ENCODE data around the gene KCTD3.

Gene KCTD3

GRCh38 chr1:215645182-215645581, 78.1 kb downstream of the KCTD3 start:
- DNase-seq: no peak
- in situ Hi-C loops (cut with MboI; ENCODE audit: low pct_unique_long_range_greater_than_20kb, low sequenced_read_pairs): no loop called here

- in situ Hi-C loops (cut with MboI; ENCODE audit: low pct_unique_long_range_greater_than_20kb, low sequenced_read_pairs): no loop called here
- no peak for DNase-seq
Observed at GRCh38 chr1:215645861-215646260, 78.8 kb downstream of the KCTD3 start.

GRCh38 chr1:215647738-215648137, 80.6 kb downstream of the KCTD3 start:
- DNase-seq: no peak
- in situ Hi-C loops (cut with MboI; ENCODE audit: low pct_unique_long_range_greater_than_20kb, low sequenced_read_pairs): no loop called here

- no peak for DNase-seq
- in situ Hi-C loops (cut with MboI; ENCODE audit: low pct_unique_long_range_greater_than_20kb, low sequenced_read_pairs): no loop called here
Observed at GRCh38 chr1:215648957-215649356, 81.9 kb downstream of the KCTD3 start.

GRCh38 chr1:215650446-215651149, 83.5 kb downstream of the KCTD3 start:
- DNase-seq: no peak
- in situ Hi-C loops (cut with MboI; ENCODE audit: low pct_unique_long_range_greater_than_20kb, low sequenced_read_pairs): no loop called here

GRCh38 chr1:215651867-215652266, 84.8 kb downstream of the KCTD3 start:
- DNase-seq: no peak
- in situ Hi-C loops (cut with MboI; ENCODE audit: low pct_unique_long_range_greater_than_20kb, low sequenced_read_pairs): no loop called here

GRCh38 chr1:215652371-215652770, 85.3 kb downstream of the KCTD3 start:
- in situ Hi-C loops (cut with MboI; ENCODE audit: low pct_unique_long_range_greater_than_20kb, low sequenced_read_pairs): no loop called here
- DNase-seq: no peak

GRCh38 chr1:215657047-215657446, 89.9 kb downstream of the KCTD3 start:
- in situ Hi-C loops (cut with MboI; ENCODE audit: low pct_unique_long_range_greater_than_20kb, low sequenced_read_pairs): no loop called here
- DNase-seq: no peak

GRCh38 chr1:215660259-215660658, 93.2 kb downstream of the KCTD3 start:
- DNase-seq: no peak
- in situ Hi-C loops (cut with MboI; ENCODE audit: low pct_unique_long_range_greater_than_20kb, low sequenced_read_pairs): no loop called here

GRCh38 chr1:215661033-215661432, 93.9 kb downstream of the KCTD3 start:
- no peak for DNase-seq
- in situ Hi-C loops (cut with MboI; ENCODE audit: low pct_unique_long_range_greater_than_20kb, low sequenced_read_pairs): no loop called here

- in situ Hi-C loops (cut with MboI; ENCODE audit: low pct_unique_long_range_greater_than_20kb, low sequenced_read_pairs): no loop called here
- DNase-seq: no peak
Observed at GRCh38 chr1:215665215-215665614, 98.1 kb downstream of the KCTD3 start.

- in situ Hi-C loops (cut with MboI; ENCODE audit: low pct_unique_long_range_greater_than_20kb, low sequenced_read_pairs): no loop called here
- DNase-seq: no peak
Observed at GRCh38 chr1:215667761-215668160, 100.7 kb downstream of the KCTD3 start.

GRCh38 chr1:215669806-215670491, 102.8 kb downstream of the KCTD3 start:
- in situ Hi-C loops (cut with MboI; ENCODE audit: low pct_unique_long_range_greater_than_20kb, low sequenced_read_pairs): no loop called here
- DNase-seq: no peak

Measured in KBM-7 (cell line).